CD14-positive monocyte (primary cell): ENCODE data around the gene SHISAL1. TPM values are rescaled to one million over a fixed set of nuclear protein-coding genes. Genes with fewer than 3 reads are reported as not detected.

ENCODE experiments used
- DNase-seq, 3 donors: peaks; one replicate each; pipeline ENCODE4 v3.0.0-alpha.2; 2011 to 2022
- H2AFZ ChIP-seq: 2 replicates; pipeline ENCODE4 v1.6.0; 2012; ENCODE audit warnings: mild to moderate bottlenecking, low read depth, low read length, inconsistent platforms; ENCODE audit not compliant: insufficient read depth, poor library complexity, severe bottlenecking
- H3K27ac ChIP-seq, 2 donors: 1 replicate in 1 of 2; 2 replicates in 1 of 2; pipeline ENCODE4 v1.5.1; 2012 to 2013; ENCODE audit warnings: low read length in 2 of 2, control low read depth in 1 of 2, inconsistent platforms in 1 of 2, low read depth in 1 of 2, mild to moderate bottlenecking in 1 of 2
- H3K27me3 ChIP-seq, 2 donors: one replicate each; pipeline versions ENCODE4 v1.6.0 to v1.6.1; 2011 to 2013; ENCODE audit warnings: low read length in 2 of 2; ENCODE audit not compliant: control insufficient read depth in 2 of 2, insufficient read depth in 2 of 2
- H3K36me3 ChIP-seq, 2 donors: replicated peaks in 1 of 2; 1 replicate in 1 of 2; 2 replicates in 1 of 2; pipeline versions ENCODE4 v1.5.1 to v1.6.1; 2012 to 2013; ENCODE audit warnings: low read length in 2 of 2, control low read depth in 1 of 2, inconsistent platforms in 1 of 2, mild to moderate bottlenecking in 1 of 2; ENCODE audit not compliant: insufficient read depth in 2 of 2, control insufficient read depth in 1 of 2
- H3K4me1 ChIP-seq, 2 donors: 1 replicate in 1 of 2; 2 replicates in 1 of 2; pipeline versions ENCODE4 v1.5.1 to v1.6.1; 2012 to 2013; ENCODE audit warnings: low read length in 2 of 2, control low read depth in 1 of 2, inconsistent platforms in 1 of 2, mild to moderate bottlenecking in 1 of 2, moderate library complexity in 1 of 2; ENCODE audit not compliant: insufficient read depth in 2 of 2, control insufficient read depth in 1 of 2
- H3K4me2 ChIP-seq: replicated peaks from 2 replicates; pipeline ENCODE3; 2012; ENCODE audit warnings: low read length, moderate library complexity, mild to moderate bottlenecking; ENCODE audit not compliant: poor library complexity, severe bottlenecking; ENCODE audit errors: extremely low read depth
- H3K4me3 ChIP-seq, 3 experiments: fragments of 200-600 bp in 1 of 3; sonication (generic) in 1 of 3; replicated peaks in 1 of 3; 1 replicate in 2 of 3; 2 replicates in 1 of 3; pipeline ENCODE4 v1.5.1; 2011 to 2013; ENCODE audit warnings: low read length in 3 of 3, mild to moderate bottlenecking in 3 of 3, control low read depth in 2 of 3, low read depth in 2 of 3, inconsistent platforms in 1 of 3, moderate library complexity in 1 of 3
- H3K79me2 ChIP-seq: 2 replicates; pipeline ENCODE4 v1.6.0; 2012; ENCODE audit warnings: mild to moderate bottlenecking, control low read depth, inconsistent platforms, low read length, moderate library complexity; ENCODE audit not compliant: insufficient read depth
- H3K9ac ChIP-seq: 2 replicates; pipeline ENCODE4 v1.6.0; 2017; ENCODE audit warnings: low read length, mild to moderate bottlenecking; ENCODE audit not compliant: insufficient read depth, poor library complexity, severe bottlenecking
- H3K9me3 ChIP-seq, 2 donors: replicated peaks in 1 of 2; 1 replicate in 1 of 2; 2 replicates in 1 of 2; pipeline versions ENCODE4 v1.5.1 to v1.6.1; 2012 to 2013; ENCODE audit warnings: low read length in 2 of 2, control low read depth in 1 of 2; ENCODE audit not compliant: control insufficient read depth in 1 of 2, insufficient read depth in 1 of 2
- H4K20me1 ChIP-seq: 2 replicates; pipeline ENCODE4 v1.6.0; 2012; ENCODE audit warnings: mild to moderate bottlenecking, low read length, control low read depth, moderate library complexity; ENCODE audit not compliant: insufficient read depth
- H3K27ac Mint-ChIP-seq, 7 donors: one replicate each; pipeline ENCODE4 v1.8.0; 2020; ENCODE audit warnings: mild to moderate bottlenecking in 7 of 7, mixed read lengths in 7 of 7, moderate library complexity in 6 of 7, inconsistent platforms in 2 of 7
- H3K27me3 Mint-ChIP-seq, 3 donors: one replicate each; pipeline ENCODE4 v1.8.0; 2021 to 2022; ENCODE audit warnings: low read depth in 3 of 3, mild to moderate bottlenecking in 3 of 3, mixed read lengths in 3 of 3, moderate library complexity in 3 of 3, inconsistent platforms in 1 of 3
- H3K36me3 Mint-ChIP-seq, 2 donors: one replicate each; pipeline ENCODE4 v1.8.0; 2020; ENCODE audit warnings: mixed read lengths in 2 of 2, inconsistent platforms in 1 of 2, mild to moderate bottlenecking in 1 of 2
- H3K4me1 Mint-ChIP-seq: one replicate; pipeline ENCODE4 v1.8.0; 2020; ENCODE audit warnings: mild to moderate bottlenecking, mixed read lengths
- H3K4me3 Mint-ChIP-seq, 2 donors: one replicate each; pipeline ENCODE4 v1.8.0; 2020; ENCODE audit warnings: mild to moderate bottlenecking in 2 of 2, mixed read lengths in 2 of 2, moderate library complexity in 1 of 2
- H3K9me3 Mint-ChIP-seq, 7 donors: one replicate each; pipeline ENCODE4 v1.8.0; 2020 to 2022; ENCODE audit warnings: mixed read lengths in 7 of 7, mild to moderate bottlenecking in 6 of 7, moderate library complexity in 6 of 7, inconsistent platforms in 2 of 7
- WGBS: methylation state at CpG from one replicate; pipeline ENCODE4 v1.1.5; 2013; ENCODE audit warnings: missing lambda C conversion rate; ENCODE audit not compliant: insufficient coverage; 5-methylcytosine and 5-hydroxymethylcytosine counted together
- intact Hi-C, 2 donors: fragments of 100-400 bp; cut with micrococcal nuclease; formaldehyde crosslinking; loops; one replicate each; pipeline versions ENCODE4 v1.15.0 to v1.15.1; 2023
- polyA plus RNA-seq, 3 donors: library from polyadenylated mRNA; depleted of rRNA in 1 of 3; unstranded in 2 of 3; stranded (reverse) in 1 of 3; fragments of 300-500 nt in 2 of 3; fragments of >200 nt in 1 of 3; fragmentation: Illumina TruSeq in 2 of 3; gene quantifications; 1 replicate in 2 of 3; 2 replicates in 1 of 3; pipeline ENCODE4 v1.2.3, GENCODE V29; 2012 to 2021
- TF ChIP-seq, protein P1 (sequence below): fragments of 200-600 bp; IDR thresholded peaks from one replicate; pipeline ENCODE4 v1.8.0; 2022; ENCODE audit warnings: antibody characterized with exemption, mild to moderate bottlenecking

Gene SHISAL1
- polyA plus RNA-seq, 3 donors, result not detected

DNA sequence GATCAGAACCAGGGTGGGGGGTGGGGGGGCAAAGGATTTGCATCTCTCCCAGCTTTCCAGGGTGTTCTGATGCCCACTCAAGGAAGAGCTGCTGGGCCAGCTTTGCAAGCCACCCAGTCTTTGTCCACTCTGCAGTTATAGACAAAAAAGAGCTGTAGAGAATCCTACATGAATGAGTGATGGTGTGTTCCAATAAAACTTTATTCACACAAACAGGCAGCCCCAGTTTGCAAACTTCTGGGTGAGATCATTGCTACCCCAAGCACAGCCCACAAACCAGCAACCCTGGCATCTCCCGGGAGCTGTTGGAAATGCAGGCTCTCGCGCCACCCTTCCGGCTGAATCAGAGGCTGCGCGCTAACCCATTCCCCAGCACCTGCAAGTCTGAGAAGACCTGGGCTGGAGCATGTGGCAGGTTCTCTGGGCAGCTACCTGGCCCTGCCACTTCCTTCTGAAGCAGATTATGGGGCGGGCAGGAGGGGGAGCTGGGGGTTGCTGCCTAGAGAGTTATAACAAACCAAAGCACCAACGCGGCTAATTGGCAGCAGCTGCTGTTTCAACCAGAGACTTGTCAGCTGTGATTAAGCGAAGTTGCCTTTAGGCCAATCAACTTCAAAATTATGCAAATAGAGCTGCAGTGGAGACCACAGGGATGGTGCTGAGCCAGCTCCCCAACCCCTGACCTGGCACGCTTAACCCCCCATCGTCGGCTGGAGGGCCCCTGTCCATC is 3.8 kb upstream of the SHISAL1 start:
- no peak overlapping the region for H2AFZ ChIP-seq
- H3K27ac ChIP-seq, result no peak overlapping the region
- DNase-seq, result no peak
- no peak overlapping the region for H3K4me3 Mint-ChIP-seq
- H3K36me3 ChIP-seq, result no peaks in the 10 kb centered on the region
- H3K9me3 Mint-ChIP-seq, result no peaks in the 10 kb centered on the region
- no peaks in the 10 kb centered on the region for H3K9me3 ChIP-seq
- H3K4me1 Mint-ChIP-seq, result no peaks in the 10 kb centered on the region
- no peaks in the 10 kb centered on the region for H3K36me3 Mint-ChIP-seq
- H3K27me3 Mint-ChIP-seq, result peaks cover 0 to 13% (median 2%) of the 10 kb centered on the region in 3 donors
- intact Hi-C loops, result no loop called here
- H3K9ac ChIP-seq, result no peak overlapping the region
- H3K4me3 ChIP-seq, result no peak overlapping the region
- H3K27me3 ChIP-seq, result no peaks in the 10 kb centered on the region
- TF ChIP-seq, protein P1, sequence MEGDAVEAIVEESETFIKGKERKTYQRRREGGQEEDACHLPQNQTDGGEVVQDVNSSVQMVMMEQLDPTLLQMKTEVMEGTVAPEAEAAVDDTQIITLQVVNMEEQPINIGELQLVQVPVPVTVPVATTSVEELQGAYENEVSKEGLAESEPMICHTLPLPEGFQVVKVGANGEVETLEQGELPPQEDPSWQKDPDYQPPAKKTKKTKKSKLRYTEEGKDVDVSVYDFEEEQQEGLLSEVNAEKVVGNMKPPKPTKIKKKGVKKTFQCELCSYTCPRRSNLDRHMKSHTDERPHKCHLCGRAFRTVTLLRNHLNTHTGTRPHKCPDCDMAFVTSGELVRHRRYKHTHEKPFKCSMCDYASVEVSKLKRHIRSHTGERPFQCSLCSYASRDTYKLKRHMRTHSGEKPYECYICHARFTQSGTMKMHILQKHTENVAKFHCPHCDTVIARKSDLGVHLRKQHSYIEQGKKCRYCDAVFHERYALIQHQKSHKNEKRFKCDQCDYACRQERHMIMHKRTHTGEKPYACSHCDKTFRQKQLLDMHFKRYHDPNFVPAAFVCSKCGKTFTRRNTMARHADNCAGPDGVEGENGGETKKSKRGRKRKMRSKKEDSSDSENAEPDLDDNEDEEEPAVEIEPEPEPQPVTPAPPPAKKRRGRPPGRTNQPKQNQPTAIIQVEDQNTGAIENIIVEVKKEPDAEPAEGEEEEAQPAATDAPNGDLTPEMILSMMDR, result no peak
- H3K4me1 ChIP-seq, result no peaks in the 10 kb centered on the region
- no peaks in the 10 kb centered on the region for H3K79me2 ChIP-seq
- WGBS, result 98% methylated on average over 8 of the region's 13 CpGs
- no peaks in the 10 kb centered on the region for H4K20me1 ChIP-seq
- no peak overlapping the region for H3K4me2 ChIP-seq
- H3K27ac Mint-ChIP-seq, result no peak overlapping the region

DNA sequence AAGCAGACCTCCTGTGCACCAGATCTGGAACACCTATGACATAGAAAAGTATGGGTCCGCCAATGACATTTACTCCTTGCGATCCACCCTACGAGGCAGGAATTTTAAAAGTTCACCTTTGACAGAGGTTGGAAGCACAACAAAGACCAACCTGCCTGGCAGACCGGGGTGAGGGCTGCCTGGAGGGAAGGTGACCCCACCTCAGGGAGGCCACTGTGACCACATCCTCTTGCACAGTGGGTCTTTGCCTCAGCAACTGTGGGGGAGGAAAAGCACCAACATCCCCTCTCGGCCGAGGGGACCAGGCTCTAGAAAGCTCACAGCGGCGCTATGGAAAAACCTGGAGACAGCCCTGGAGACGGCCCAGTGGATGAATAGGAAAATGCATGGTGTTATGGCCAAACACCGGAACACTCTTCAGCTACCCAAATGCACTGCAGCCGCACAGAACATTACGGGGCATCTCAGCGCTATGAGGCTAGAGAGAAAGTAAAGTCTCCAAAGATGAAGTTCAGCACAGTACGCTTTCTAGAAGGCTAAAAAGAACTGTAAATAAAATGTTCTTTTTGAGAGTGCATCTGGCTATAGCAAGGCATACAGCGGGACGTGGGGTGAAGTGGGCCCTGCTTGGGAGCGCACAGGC is 1.8 kb upstream of the SHISAL1 start:
- Histone ChIP-seq H3K79me2 (no peaks in the 10 kb centered on the region), H3K9me3 (no peaks in the 10 kb centered on the region), H3K4me2 (no peak overlapping the region), H3K36me3 (no peaks in the 10 kb centered on the region), H2AFZ (no peak overlapping the region), H3K4me1 (peaks cover 3 to 4% of the 10 kb centered on the region in 2 donors), H3K27me3 (no peaks in the 10 kb centered on the region), H3K9ac (no peak overlapping the region), H4K20me1 (no peaks in the 10 kb centered on the region), H3K27ac (no peak overlapping the region), H3K4me3 (no peak overlapping the region)
- intact Hi-C loops, result no loop called here
- Mint-ChIP-seq H3K9me3 (no peaks in the 10 kb centered on the region), H3K27me3 (peaks cover 0 to 8% (median 2%) of the 10 kb centered on the region in 3 donors), H3K36me3 (no peaks in the 10 kb centered on the region), H3K27ac (no peak overlapping the region), H3K4me3 (no peak overlapping the region), H3K4me1 (peaks cover 4% of the 10 kb centered on the region)
- DNase-seq, result no peak
- TF ChIP-seq, protein P1, result no peak
- 53% methylated on average over 3 of the region's 17 CpGs for WGBS
